KBM-7 (cell line): ENCODE data around the gene CAPN11.

ENCODE experiments used
- DNase-seq: peaks from one replicate; pipeline ENCODE4 v3.0.0-alpha.2; 2015
- in situ Hi-C: fragments of 300-500 bp; cut with MboI; formaldehyde crosslinking; loops from 2 replicates; pipeline ENCODE4 v1.14.3; 2020; ENCODE audit warnings: low sequenced_read_pairs, low pct_unique_long_range_greater_than_20kb, mixed read lengths

The CAPN11 gene

GRCh38 chr6:44150317-44150917, 8.2 kb upstream of the CAPN11 start:
- in situ Hi-C loops, result no loop called here
- no peak for DNase-seq

GRCh38 chr6:44151348-44152108, 7.1 kb upstream of the CAPN11 start:
- DNase-seq, result peak; percentile 75
- in situ Hi-C loops, result no loop called here

- DNase-seq, result no peak
- in situ Hi-C loops, result no loop called here
Measured at GRCh38 chr6:44152109-44152461, 6.5 kb upstream of the CAPN11 start.

GRCh38 chr6:44152533-44152932, 6.1 kb upstream of the CAPN11 start:
- in situ Hi-C loops, result no loop called here
- no peak for DNase-seq

GRCh38 chr6:44154067-44154466, 4.6 kb upstream of the CAPN11 start:
- in situ Hi-C loops, result no loop called here
- DNase-seq, result no peak

GRCh38 chr6:44156494-44157151, 2.0 kb upstream of the CAPN11 start:
- in situ Hi-C loops, result no loop called here
- DNase-seq, result peak; percentile 15

- peak; percentile 50 for DNase-seq
- in situ Hi-C loops, result no loop called here
Measured at GRCh38 chr6:44157152-44157521, 1.5 kb upstream of the CAPN11 start.

GRCh38 chr6:44161997-44162338, 3.3 kb downstream of the CAPN11 start:
- in situ Hi-C loops, result no loop called here
- DNase-seq, result no peak

- in situ Hi-C loops, result no loop called here
- no peak for DNase-seq
Measured at GRCh38 chr6:44162876-44163625, 4.4 kb downstream of the CAPN11 start.

GRCh38 chr6:44166116-44166515, 7.5 kb downstream of the CAPN11 start:
- peak; percentile 4 for DNase-seq
- in situ Hi-C loops, result no loop called here

- DNase-seq, result peak; percentile 71
- in situ Hi-C loops, result no loop called here
Measured at GRCh38 chr6:44166591-44167184, 8.1 kb downstream of the CAPN11 start.

GRCh38 chr6:44167567-44167966, 8.9 kb downstream of the CAPN11 start:
- no peak for DNase-seq
- in situ Hi-C loops, result no loop called here

- no peak for DNase-seq
- in situ Hi-C loops, result no loop called here
Measured at GRCh38 chr6:44169154-44169553, 10.5 kb downstream of the CAPN11 start.

- DNase-seq, result no peak
- in situ Hi-C loops, result loop anchor here (10.0 kb wide), 1 partner anchor 65 kb away; no protein-coding TSS in a partner anchor
Measured at GRCh38 chr6:44169886-44170570, 11.4 kb downstream of the CAPN11 start.

- in situ Hi-C loops, result loop anchor here (10.0 kb wide), 1 partner anchor 63 kb away; no protein-coding TSS in a partner anchor
- DNase-seq, result no peak
Measured at GRCh38 chr6:44171899-44172546, 13.4 kb downstream of the CAPN11 start.

- peak; percentile 83 for DNase-seq
- in situ Hi-C loops, result loop anchor here (10.0 kb wide), 1 partner anchor 62 kb away; no protein-coding TSS in a partner anchor
Measured at GRCh38 chr6:44172731-44173500, 14.3 kb downstream of the CAPN11 start.

GRCh38 chr6:44176130-44176761, 17.6 kb downstream of the CAPN11 start:
- in situ Hi-C loops, result loop anchor here (10.0 kb wide), 1 partner anchor 59 kb away; no protein-coding TSS in a partner anchor
- DNase-seq, result no peak
